ENCODE results near the gene BPIFA2. TPM values are rescaled to one million over a fixed set of nuclear protein-coding genes. Genes with fewer than 3 reads are reported as not detected.

BPIFA2 gene
- total RNA-seq, 4 donors from 2014 or later, result not detected

DNA sequence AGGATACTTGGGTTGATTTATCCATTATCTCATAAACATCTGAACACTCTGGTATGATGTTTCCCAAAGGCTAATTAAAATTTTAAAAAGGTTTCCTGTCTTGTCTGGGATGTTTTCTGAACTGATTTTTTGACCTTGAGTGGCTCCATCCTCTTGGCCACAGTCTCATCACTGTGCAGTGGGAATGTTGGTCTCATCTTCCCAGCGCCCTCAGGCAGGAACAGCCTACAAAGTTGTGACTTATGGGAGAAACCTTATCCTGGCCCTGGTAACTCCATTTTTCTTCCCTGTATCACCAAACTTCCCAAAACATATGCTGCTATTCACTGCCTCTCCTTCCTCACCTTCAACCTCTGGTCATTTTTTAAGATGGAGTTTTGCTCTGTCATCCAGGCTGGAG, 42.4 kb downstream of the BPIFA2 start:
- Histone ChIP-seq H3K4me3 (no peak overlapping the region), H3K27ac (no peak overlapping the region), H3K27me3 (peaks cover 15% of the 10 kb centered on the region), H3K9me3 (no peaks in the 10 kb centered on the region), H3K4me1 (no peaks in the 10 kb centered on the region), H3K36me3 (no peaks in the 10 kb centered on the region)
- 34% methylated on average over 1 of the region's 1 CpG; no CpG with 5 or more reads in 1 of the 2 donors for WGBS, 2 donors (ENCODE audit: low coverage in 1 of 2)
- DNase-seq, result no peak
- TF ChIP-seq POLR2A (IDR thresholded peaks at IDR 0.05), result no peak
- TF ChIP-seq, protein P1, sequence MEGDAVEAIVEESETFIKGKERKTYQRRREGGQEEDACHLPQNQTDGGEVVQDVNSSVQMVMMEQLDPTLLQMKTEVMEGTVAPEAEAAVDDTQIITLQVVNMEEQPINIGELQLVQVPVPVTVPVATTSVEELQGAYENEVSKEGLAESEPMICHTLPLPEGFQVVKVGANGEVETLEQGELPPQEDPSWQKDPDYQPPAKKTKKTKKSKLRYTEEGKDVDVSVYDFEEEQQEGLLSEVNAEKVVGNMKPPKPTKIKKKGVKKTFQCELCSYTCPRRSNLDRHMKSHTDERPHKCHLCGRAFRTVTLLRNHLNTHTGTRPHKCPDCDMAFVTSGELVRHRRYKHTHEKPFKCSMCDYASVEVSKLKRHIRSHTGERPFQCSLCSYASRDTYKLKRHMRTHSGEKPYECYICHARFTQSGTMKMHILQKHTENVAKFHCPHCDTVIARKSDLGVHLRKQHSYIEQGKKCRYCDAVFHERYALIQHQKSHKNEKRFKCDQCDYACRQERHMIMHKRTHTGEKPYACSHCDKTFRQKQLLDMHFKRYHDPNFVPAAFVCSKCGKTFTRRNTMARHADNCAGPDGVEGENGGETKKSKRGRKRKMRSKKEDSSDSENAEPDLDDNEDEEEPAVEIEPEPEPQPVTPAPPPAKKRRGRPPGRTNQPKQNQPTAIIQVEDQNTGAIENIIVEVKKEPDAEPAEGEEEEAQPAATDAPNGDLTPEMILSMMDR (IDR thresholded peaks at IDR 0.05), result no peak
- intact Hi-C loops (cut with DNase I; ENCODE audit: low total_unique reads) (no loop called here), in situ Hi-C loops (cut with MboI; ENCODE audit: low pct_ligation_motif_present in 1 of 4, low pct_unique_long_range_greater_than_20kb in 1 of 4, low sequenced_read_pairs in 3 of 4) (no loop called here)

DNA sequence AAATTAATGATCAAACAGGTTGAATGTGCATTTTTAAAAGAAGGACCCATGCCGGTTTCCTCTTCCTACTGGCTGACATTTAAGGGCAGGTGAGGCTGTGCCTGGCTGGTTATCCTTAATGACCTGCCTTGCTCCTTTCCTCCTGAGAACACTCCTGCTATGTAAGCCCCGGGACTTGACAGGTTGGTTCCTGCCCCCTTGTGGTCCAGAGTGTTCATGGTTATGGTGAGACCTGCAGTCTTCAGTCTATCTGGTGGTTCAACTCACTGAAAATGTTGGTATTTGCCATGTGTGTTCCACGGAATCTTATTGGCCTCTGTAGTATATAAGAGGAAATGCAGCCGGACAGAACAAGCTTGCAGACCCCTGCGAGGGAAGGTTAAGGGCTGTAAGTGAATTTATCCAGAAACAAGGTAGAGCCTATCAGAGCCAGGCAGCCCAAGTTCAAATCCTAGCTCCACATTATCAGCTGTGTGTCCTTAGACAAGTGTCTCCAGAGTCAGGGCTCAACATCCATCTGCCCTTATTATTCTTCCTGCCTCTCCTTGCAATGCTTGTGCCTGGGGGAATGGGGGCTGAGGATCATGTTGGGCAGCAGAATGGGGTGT, 44.0 kb downstream of the BPIFA2 start:
- TF ChIP-seq POLR2A (IDR thresholded peaks at IDR 0.05), result no peak
- TF ChIP-seq EP300 (IDR thresholded peaks at IDR 0.05; ENCODE audit: low read depth), result no peak
- TF ChIP-seq, protein P1 (IDR thresholded peaks at IDR 0.05), result peak in 4 of 5 experiments; percentile 16 to 32 (median 28)
- no peak for TF ChIP-seq POLR2AphosphoS5 (IDR thresholded peaks at IDR 0.05)
- no peaks in the 10 kb centered on the region for H3K9me3 ChIP-seq
- no peak overlapping the region for H3K27ac ChIP-seq
- peaks cover 15% of the 10 kb centered on the region for H3K27me3 ChIP-seq
- intact Hi-C loops (cut with DNase I; ENCODE audit: low total_unique reads) (no loop called here), in situ Hi-C loops (cut with MboI; ENCODE audit: low pct_ligation_motif_present in 1 of 4, low pct_unique_long_range_greater_than_20kb in 1 of 4, low sequenced_read_pairs in 3 of 4) (no loop called here)
- no peak overlapping the region for H3K4me3 ChIP-seq
- no peaks in the 10 kb centered on the region for H3K36me3 ChIP-seq
- no peaks in the 10 kb centered on the region for H3K4me1 ChIP-seq
- WGBS, 2 donors (ENCODE audit: low coverage in 1 of 2), result 25% methylated on average over 5 of the region's 5 CpGs; no CpG with 5 or more reads in 1 of the 2 donors
- DNase-seq, result peak; percentile 8

DNA sequence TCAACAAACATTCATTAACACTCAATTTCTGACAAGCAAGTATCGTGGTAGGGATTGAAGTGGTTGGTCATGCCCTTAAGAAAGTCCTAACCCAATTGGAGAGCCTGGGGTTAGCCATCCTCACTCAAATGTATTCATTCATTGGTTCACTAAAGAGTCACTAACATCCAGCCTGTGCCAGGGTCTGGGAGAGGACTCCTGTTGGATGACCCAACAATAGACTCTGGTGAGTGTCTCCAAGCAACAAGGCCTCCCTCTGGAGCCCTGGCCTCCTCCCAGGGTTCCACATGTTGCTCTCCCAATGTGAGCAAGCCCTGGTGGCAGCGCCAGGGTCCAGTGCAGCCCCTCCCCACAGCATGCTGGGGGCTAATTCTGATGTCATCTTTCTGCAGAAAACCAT, 49.1 kb downstream of the BPIFA2 start, which contains the start of gene BPIFA3:
TSS of gene BPIFA3 (plus strand) at position 301 of the 400 bp plus-strand sequence. CDS start 185 bp downstream, outside the sequence.
- no peaks in the 10 kb centered on the region for H3K9me3 ChIP-seq
- H3K4me3 ChIP-seq, result no peak within 1 kb of the TSS
- TF ChIP-seq POLR2A (IDR thresholded peaks at IDR 0.05) (no peak), EP300 (IDR thresholded peaks at IDR 0.05; ENCODE audit: low read depth) (no peak), POLR2AphosphoS5 (IDR thresholded peaks at IDR 0.05) (no peak)
- TF ChIP-seq, protein P1 (IDR thresholded peaks at IDR 0.05), result no peak
- 60% methylated on average over 2 of the region's 2 CpGs; no CpG with 5 or more reads in 1 of the 2 donors for WGBS, 2 donors (ENCODE audit: low coverage in 1 of 2)
- intact Hi-C loops (cut with DNase I; ENCODE audit: low total_unique reads), result no loop called here
- peaks cover 12% of the 10 kb centered on the region for H3K27me3 ChIP-seq
- no peak for DNase-seq
- no peaks in the 10 kb centered on the region for H3K4me1 ChIP-seq
- H3K36me3 ChIP-seq, result no peaks in the 10 kb centered on the region
- in situ Hi-C loops (cut with MboI; ENCODE audit: low pct_ligation_motif_present in 1 of 4, low pct_unique_long_range_greater_than_20kb in 1 of 4, low sequenced_read_pairs in 3 of 4), result no loop called here
- H3K27ac ChIP-seq, result no peak within 1 kb of the TSS

DNA sequence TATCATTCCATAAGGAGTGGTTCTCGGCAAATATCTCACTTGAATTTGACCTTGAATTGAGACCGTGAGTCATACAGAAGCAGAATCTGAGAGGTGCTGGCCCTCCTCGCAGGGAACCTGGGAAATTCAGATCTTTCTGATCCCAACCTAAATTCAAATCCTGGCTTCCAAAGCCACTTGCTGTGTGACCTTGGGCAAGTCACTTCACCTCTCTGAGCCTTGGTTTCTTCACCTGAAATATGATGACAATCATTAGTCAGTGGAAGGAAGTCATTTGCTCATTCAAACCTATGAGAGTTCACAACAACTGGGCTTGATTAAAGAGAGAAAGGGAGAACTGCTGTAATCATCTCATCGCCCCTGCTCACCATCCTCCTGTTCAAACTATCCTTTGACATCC, 56.4 kb downstream of the BPIFA2 start:
- Histone ChIP-seq H3K9me3 (no peaks in the 10 kb centered on the region), H3K4me1 (no peaks in the 10 kb centered on the region), H3K36me3 (no peaks in the 10 kb centered on the region), H3K4me3 (no peak overlapping the region), H3K27ac (no peak overlapping the region), H3K27me3 (peaks cover 5% of the 10 kb centered on the region)
- TF ChIP-seq EP300 (IDR thresholded peaks at IDR 0.05; ENCODE audit: low read depth) (no peak), POLR2AphosphoS5 (IDR thresholded peaks at IDR 0.05) (no peak), POLR2A (IDR thresholded peaks at IDR 0.05) (no peak)
- TF ChIP-seq, protein P1 (IDR thresholded peaks at IDR 0.05), result no peak
- in situ Hi-C loops (cut with MboI; ENCODE audit: low pct_ligation_motif_present in 1 of 4, low pct_unique_long_range_greater_than_20kb in 1 of 4, low sequenced_read_pairs in 3 of 4) (no loop called here), intact Hi-C loops (cut with DNase I; ENCODE audit: low total_unique reads) (no loop called here)
- 84 to 86% methylated on average over 1 to 4 of the region's 4 CpGs for WGBS, 2 donors (ENCODE audit: low coverage in 1 of 2)
- no peak for DNase-seq
